ENCODE measurements around the gene NOS1AP.

Gene NOS1AP

GRCh38 chr1:162220009-162220539 is 150.6 kb downstream of the NOS1AP start:
- DNase-seq (ENCODE audit: low read depth in 2 of 2), result no peak

- DNase-seq (ENCODE audit: low read depth in 2 of 2), result no peak
Measured at GRCh38 chr1:162222014-162222413, 152.5 kb downstream of the NOS1AP start.

GRCh38 chr1:162222730-162223129 is 153.2 kb downstream of the NOS1AP start:
- no peak for DNase-seq (ENCODE audit: low read depth in 2 of 2)

GRCh38 chr1:162223488-162223887 is 154.0 kb downstream of the NOS1AP start:
- DNase-seq (ENCODE audit: low read depth in 2 of 2), result no peak

GRCh38 chr1:162224267-162224666 is 154.8 kb downstream of the NOS1AP start:
- no peak for DNase-seq (ENCODE audit: low read depth in 2 of 2)

GRCh38 chr1:162228586-162228985 is 159.1 kb downstream of the NOS1AP start:
- DNase-seq (ENCODE audit: low read depth in 2 of 2), result no peak

- DNase-seq (ENCODE audit: low read depth in 2 of 2), result no peak
Measured at GRCh38 chr1:162229549-162229948, 160.1 kb downstream of the NOS1AP start.

- DNase-seq (ENCODE audit: low read depth in 2 of 2), result no peak
Measured at GRCh38 chr1:162230096-162230495, 160.6 kb downstream of the NOS1AP start.

GRCh38 chr1:162230517-162230916 is 161.0 kb downstream of the NOS1AP start:
- no peak for DNase-seq (ENCODE audit: low read depth in 2 of 2)

GRCh38 chr1:162232034-162232711 is 162.7 kb downstream of the NOS1AP start:
- no peak for DNase-seq (ENCODE audit: low read depth in 2 of 2)

GRCh38 chr1:162233066-162233465 is 163.6 kb downstream of the NOS1AP start:
- no peak for DNase-seq (ENCODE audit: low read depth in 2 of 2)

GRCh38 chr1:162233937-162234336 is 164.4 kb downstream of the NOS1AP start:
- DNase-seq (ENCODE audit: low read depth in 2 of 2), result no peak

- no peak for DNase-seq (ENCODE audit: low read depth in 2 of 2)
Measured at GRCh38 chr1:162234571-162234970, 165.1 kb downstream of the NOS1AP start.

- no peak for DNase-seq (ENCODE audit: low read depth in 2 of 2)
Measured at GRCh38 chr1:162235241-162235800, 165.8 kb downstream of the NOS1AP start.

- no peak for DNase-seq (ENCODE audit: low read depth in 2 of 2)
Measured at GRCh38 chr1:162236201-162236600, 166.7 kb downstream of the NOS1AP start.

- DNase-seq (ENCODE audit: low read depth in 2 of 2), result no peak
Measured at GRCh38 chr1:162236618-162237017, 167.1 kb downstream of the NOS1AP start.

- DNase-seq (ENCODE audit: low read depth in 2 of 2), result no peak
Measured at GRCh38 chr1:162240577-162240976, 171.1 kb downstream of the NOS1AP start.

- no peak for DNase-seq (ENCODE audit: low read depth in 2 of 2)
Measured at GRCh38 chr1:162242804-162243203, 173.3 kb downstream of the NOS1AP start.

- no peak for DNase-seq (ENCODE audit: low read depth in 2 of 2)
Measured at GRCh38 chr1:162248854-162249535, 179.5 kb downstream of the NOS1AP start.

- DNase-seq (ENCODE audit: low read depth in 2 of 2), result no peak
Measured at GRCh38 chr1:162250004-162250730, 180.7 kb downstream of the NOS1AP start.

GRCh38 chr1:162251102-162251501 is 181.6 kb downstream of the NOS1AP start:
- DNase-seq (ENCODE audit: low read depth in 2 of 2), result no peak

GRCh38 chr1:162252214-162252613 is 182.7 kb downstream of the NOS1AP start:
- no peak for DNase-seq (ENCODE audit: low read depth in 2 of 2)
